HG03378 (cell line): ENCODE measurements around the gene RAB11FIP4.

Experiments
- ATAC-seq: cut with Tn5 transposase; IDR thresholded peaks from one replicate; pipeline ENCODE4 v1.9.1; 2021; ENCODE audit warnings: mild to moderate bottlenecking, moderate library complexity; ENCODE audit not compliant: unreplicated experiment

The RAB11FIP4 gene

GRCh38 chr17:31561469-31562375, 170.2 kb downstream of the RAB11FIP4 start:
- ATAC-seq, result no peak

- ATAC-seq, result no peak
Observed at GRCh38 chr17:31562376-31562840, 170.9 kb downstream of the RAB11FIP4 start.

- no peak for ATAC-seq
Observed at GRCh38 chr17:31564291-31564690, 172.8 kb downstream of the RAB11FIP4 start.

- no peak for ATAC-seq
Observed at GRCh38 chr17:31564883-31565301, 173.4 kb downstream of the RAB11FIP4 start.

GRCh38 chr17:31565652-31566051, 174.2 kb downstream of the RAB11FIP4 start:
- ATAC-seq, result no peak

- ATAC-seq, result no peak
Observed at GRCh38 chr17:31566247-31566991, 174.9 kb downstream of the RAB11FIP4 start.

GRCh38 chr17:31566992-31567373, 175.5 kb downstream of the RAB11FIP4 start:
- no peak for ATAC-seq

- no peak for ATAC-seq
Observed at GRCh38 chr17:31568121-31568520, 176.6 kb downstream of the RAB11FIP4 start.

GRCh38 chr17:31568539-31568938, 177.1 kb downstream of the RAB11FIP4 start:
- ATAC-seq, result no peak

GRCh38 chr17:31570231-31570630, 178.8 kb downstream of the RAB11FIP4 start:
- ATAC-seq, result no peak

GRCh38 chr17:31570951-31571892, 179.7 kb downstream of the RAB11FIP4 start:
- no peak for ATAC-seq

GRCh38 chr17:31572341-31572740, 180.9 kb downstream of the RAB11FIP4 start:
- no peak for ATAC-seq

GRCh38 chr17:31573047-31573446, 181.6 kb downstream of the RAB11FIP4 start:
- ATAC-seq, result no peak

GRCh38 chr17:31573861-31574260, 182.4 kb downstream of the RAB11FIP4 start:
- ATAC-seq, result no peak

GRCh38 chr17:31574458-31574857, 183.0 kb downstream of the RAB11FIP4 start:
- ATAC-seq, result no peak

GRCh38 chr17:31575043-31575442, 183.6 kb downstream of the RAB11FIP4 start:
- ATAC-seq, result no peak

GRCh38 chr17:31579265-31579664, 187.8 kb downstream of the RAB11FIP4 start:
- no peak for ATAC-seq

- ATAC-seq, result no peak
Observed at GRCh38 chr17:31580316-31580705, 188.8 kb downstream of the RAB11FIP4 start.

GRCh38 chr17:31580706-31581490, 189.4 kb downstream of the RAB11FIP4 start:
- ATAC-seq, result no peak

- no peak for ATAC-seq
Observed at GRCh38 chr17:31581491-31581890, 190.0 kb downstream of the RAB11FIP4 start.
